ENCODE data around the gene CRY2.

The CRY2 gene

GRCh38 chr11:45810431-45811108 lies 36.7 kb upstream of the CRY2 start:
- Histone ChIP-seq H3K27ac (ENCODE audit: low read length) (no peak overlapping the region), H3K79me2 (ENCODE audit: low read length) (peaks cover 9% of the 10 kb centered on the region), H3K4me3 (ENCODE audit: low read length) (no peak overlapping the region), H3K27me3 (ENCODE audit: low read depth, low read length) (no peaks in the 10 kb centered on the region), H4K20me1 (ENCODE audit: insufficient read depth, low read length) (no peaks in the 10 kb centered on the region), H3K9me3 (ENCODE audit: insufficient read depth, low read length) (no peaks in the 10 kb centered on the region), H2AFZ (ENCODE audit: low read depth, low read length) (no peak overlapping the region), H3K4me1 (ENCODE audit: low read length) (peaks cover 20% of the 10 kb centered on the region), H3K4me2 (ENCODE audit: low read length) (no peak overlapping the region), H3K36me3 (replicated peaks; ENCODE audit: low read depth, low read length) (peaks cover 11% of the 10 kb centered on the region), H3K9ac (ENCODE audit: low read length) (no peak overlapping the region)
- TF ChIP-seq CTCF (IDR thresholded peaks at IDR 0.05; ENCODE audit: low read depth, low read length) (no peak), EZH2phosphoT487 (IDR thresholded peaks at IDR 0.05; ENCODE audit: low read depth) (no peak)

DNA sequence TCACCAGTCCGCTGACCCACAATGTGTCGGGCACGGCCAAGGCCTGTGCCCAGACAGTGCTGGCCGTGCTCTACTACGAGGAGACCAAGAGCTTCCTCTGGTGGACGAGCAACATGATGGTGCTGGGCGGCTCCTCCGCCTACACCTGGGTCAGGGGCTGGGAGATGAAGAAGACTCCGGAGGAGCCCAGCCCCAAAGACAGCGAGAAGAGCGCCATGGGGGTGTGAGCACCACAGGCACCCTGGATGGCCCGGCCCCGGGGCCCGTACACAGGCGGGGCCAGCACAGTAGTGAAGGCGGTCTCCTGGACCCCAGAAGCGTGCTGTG lies 36.2 kb upstream of the CRY2 start:
- no peak for TF ChIP-seq CTCF (IDR thresholded peaks at IDR 0.05; ENCODE audit: low read depth, low read length)
- TF ChIP-seq EZH2phosphoT487 (IDR thresholded peaks at IDR 0.05; ENCODE audit: low read depth): no peak
- H3K27ac ChIP-seq (ENCODE audit: low read length): no peak overlapping the region
- H3K4me2 ChIP-seq (ENCODE audit: low read length): no peak overlapping the region
- no peaks in the 10 kb centered on the region for H3K9me3 ChIP-seq (ENCODE audit: insufficient read depth, low read length)
- H3K4me1 ChIP-seq (ENCODE audit: low read length): peaks cover 15% of the 10 kb centered on the region
- peaks cover 4% of the 10 kb centered on the region for H3K79me2 ChIP-seq (ENCODE audit: low read length)
- no peak overlapping the region for H3K4me3 ChIP-seq (ENCODE audit: low read length)
- no peaks in the 10 kb centered on the region for H3K27me3 ChIP-seq (ENCODE audit: low read depth, low read length)
- H4K20me1 ChIP-seq (ENCODE audit: insufficient read depth, low read length): no peaks in the 10 kb centered on the region
- H3K36me3 ChIP-seq (replicated peaks; ENCODE audit: low read depth, low read length): peaks cover 11% of the 10 kb centered on the region
- no peak overlapping the region for H3K9ac ChIP-seq (ENCODE audit: low read length)
- H2AFZ ChIP-seq (ENCODE audit: low read depth, low read length): no peak overlapping the region

- no peaks in the 10 kb centered on the region for H3K27me3 ChIP-seq (ENCODE audit: low read depth, low read length)
- peaks cover 11% of the 10 kb centered on the region for H3K4me1 ChIP-seq (ENCODE audit: low read length)
- TF ChIP-seq EZH2phosphoT487 (IDR thresholded peaks at IDR 0.05; ENCODE audit: low read depth): no peak
- no peak for TF ChIP-seq CTCF (IDR thresholded peaks at IDR 0.05; ENCODE audit: low read depth, low read length)
- H4K20me1 ChIP-seq (ENCODE audit: insufficient read depth, low read length): no peaks in the 10 kb centered on the region
- no peak overlapping the region for H3K9ac ChIP-seq (ENCODE audit: low read length)
- H2AFZ ChIP-seq (ENCODE audit: low read depth, low read length): no peak overlapping the region
- H3K36me3 ChIP-seq (replicated peaks; ENCODE audit: low read depth, low read length): peaks cover 11% of the 10 kb centered on the region
- no peak overlapping the region for H3K4me3 ChIP-seq (ENCODE audit: low read length)
- H3K4me2 ChIP-seq (ENCODE audit: low read length): no peak overlapping the region
- H3K9me3 ChIP-seq (ENCODE audit: insufficient read depth, low read length): no peaks in the 10 kb centered on the region
- no peaks in the 10 kb centered on the region for H3K79me2 ChIP-seq (ENCODE audit: low read length)
- H3K27ac ChIP-seq (ENCODE audit: low read length): no peak overlapping the region
Measured at GRCh38 chr11:45811571-45812290, 35.5 kb upstream of the CRY2 start.

GRCh38 chr11:45812581-45813548 lies 34.4 kb upstream of the CRY2 start:
- H3K4me1 ChIP-seq (ENCODE audit: low read length): peaks cover 15% of the 10 kb centered on the region
- no peak overlapping the region for H3K9ac ChIP-seq (ENCODE audit: low read length)
- H3K4me3 ChIP-seq (ENCODE audit: low read length): no peak overlapping the region
- TF ChIP-seq EZH2phosphoT487 (IDR thresholded peaks at IDR 0.05; ENCODE audit: low read depth) (no peak), CTCF (IDR thresholded peaks at IDR 0.05; ENCODE audit: low read depth, low read length) (no peak)
- H3K4me2 ChIP-seq (ENCODE audit: low read length): no peak overlapping the region
- H4K20me1 ChIP-seq (ENCODE audit: insufficient read depth, low read length): no peaks in the 10 kb centered on the region
- H3K36me3 ChIP-seq (replicated peaks; ENCODE audit: low read depth, low read length): peaks cover 11% of the 10 kb centered on the region
- H2AFZ ChIP-seq (ENCODE audit: low read depth, low read length): no peak overlapping the region
- no peaks in the 10 kb centered on the region for H3K27me3 ChIP-seq (ENCODE audit: low read depth, low read length)
- no peaks in the 10 kb centered on the region for H3K9me3 ChIP-seq (ENCODE audit: insufficient read depth, low read length)
- H3K79me2 ChIP-seq (ENCODE audit: low read length): no peaks in the 10 kb centered on the region
- H3K27ac ChIP-seq (ENCODE audit: low read length): 0 out of 2 replicates have a peak overlapping the region, but pooled peaks have one; percentile 16
